Hepatocyte (in vitro differentiated cells): Measurements from ENCODE around the gene UBE2J2. TPM values are rescaled to one million over a fixed set of nuclear protein-coding genes. Genes with fewer than 3 reads are reported as not detected.
A peak's percentile ranks its signal among the peaks of the same experiment; 100 is the strongest.

Experiments used
- DNase-seq: peaks from one replicate; pipeline ENCODE4 v3.0.0-alpha.2; 2016; ENCODE audit warnings: low spot score
- H2AFZ ChIP-seq: fragments of 200-600 bp; sonication (generic); 2 replicates; pipeline ENCODE4 v1.6.0; 2016; ENCODE audit warnings: antibody characterized with exemption, mild to moderate bottlenecking
- H3K27ac ChIP-seq: fragments of 200-600 bp; sonication (generic); 2 replicates; pipeline ENCODE4 v1.5.1; 2016; ENCODE audit warnings: mild to moderate bottlenecking
- H3K27me3 ChIP-seq: fragments of 200-600 bp; sonication (generic); 2 replicates; pipeline ENCODE4 v1.6.1; 2016
- H3K36me3 ChIP-seq: fragments of 200-600 bp; sonication (generic); replicated peaks from 2 replicates; pipeline ENCODE4 v1.5.1; 2016; ENCODE audit warnings: low read depth; ENCODE audit not compliant: insufficient read depth
- H3K4me1 ChIP-seq: fragments of 200-600 bp; sonication (generic); 2 replicates; pipeline ENCODE4 v1.5.1; 2016; ENCODE audit warnings: mild to moderate bottlenecking, moderate library complexity; ENCODE audit not compliant: insufficient read depth
- H3K4me2 ChIP-seq: fragments of 200-600 bp; sonication (generic); 2 replicates; pipeline ENCODE4 v1.6.0; 2016
- H3K4me3 ChIP-seq: fragments of 200-600 bp; sonication (generic); 2 replicates; pipeline ENCODE4 v1.5.1; 2016; ENCODE audit warnings: mild to moderate bottlenecking
- H3K79me2 ChIP-seq: fragments of 200-600 bp; sonication (generic); 2 replicates; pipeline ENCODE4 v1.6.0; 2017; ENCODE audit warnings: mild to moderate bottlenecking
- H3K9me2 ChIP-seq: fragments of 200-600 bp; sonication (generic); replicated peaks from 2 replicates; pipeline ENCODE4 v1.6.0; 2017; ENCODE audit warnings: mild to moderate bottlenecking; ENCODE audit not compliant: insufficient read depth
- H3K9me3 ChIP-seq: fragments of 200-600 bp; sonication (generic); 2 replicates; pipeline ENCODE4 v1.5.1; 2016; ENCODE audit warnings: low read depth, mild to moderate bottlenecking
- H4K20me1 ChIP-seq: fragments of 200-600 bp; sonication (generic); 2 replicates; pipeline ENCODE4 v1.6.0; 2016; ENCODE audit warnings: mild to moderate bottlenecking; ENCODE audit not compliant: insufficient read depth, poor library complexity, severe bottlenecking
- EZH2 ChIP-seq: fragments of 200-600 bp; sonication (generic); IDR thresholded peaks from 2 replicates; pipeline ENCODE4 v1.6.1; 2016; ENCODE audit warnings: antibody characterized with exemption, mild to moderate bottlenecking, borderline replicate concordance
- EZH2phosphoT487 ChIP-seq: fragments of 200-600 bp; sonication (generic); IDR thresholded peaks from one replicate; pipeline ENCODE4 v1.6.1; 2018; ENCODE audit warnings: antibody characterized with exemption, mild to moderate bottlenecking, low read depth, moderate library complexity; ENCODE audit not compliant: unreplicated experiment, severe bottlenecking
- WGBS: methylation state at CpG from one replicate; pipeline ENCODE4 v1.1.6; 2016; ENCODE audit warnings: low lambda C conversion rate; ENCODE audit errors: missing lambda C conversion rate; 5-methylcytosine and 5-hydroxymethylcytosine counted together
- polyA plus RNA-seq: library from polyadenylated mRNA; unstranded; fragments of >200 nt; fragmentation: Nextera tagmentation; extraction: Ambion mirVana; gene quantifications from 2 replicates; pipeline ENCODE4 v1.2.1, GENCODE V29; 2016
- total RNA-seq: library from RNA; depleted of rRNA; stranded (reverse); fragments of >200 nt; gene quantifications from 2 replicates; pipeline ENCODE4 v1.2.3, GENCODE V29; 2014
- TF ChIP-seq, protein P1 (sequence below): fragments of 200-600 bp; sonication (generic); IDR thresholded peaks from 2 replicates; pipeline ENCODE4 v1.5.1; 2016; ENCODE audit warnings: antibody characterized with exemption, mild to moderate bottlenecking; ENCODE audit not compliant: poor library complexity

The UBE2J2 gene
- total and polyA plus RNA-seq, 2 experiments from 2014 or later: 31.7 to 66.7 TPM

DNA sequence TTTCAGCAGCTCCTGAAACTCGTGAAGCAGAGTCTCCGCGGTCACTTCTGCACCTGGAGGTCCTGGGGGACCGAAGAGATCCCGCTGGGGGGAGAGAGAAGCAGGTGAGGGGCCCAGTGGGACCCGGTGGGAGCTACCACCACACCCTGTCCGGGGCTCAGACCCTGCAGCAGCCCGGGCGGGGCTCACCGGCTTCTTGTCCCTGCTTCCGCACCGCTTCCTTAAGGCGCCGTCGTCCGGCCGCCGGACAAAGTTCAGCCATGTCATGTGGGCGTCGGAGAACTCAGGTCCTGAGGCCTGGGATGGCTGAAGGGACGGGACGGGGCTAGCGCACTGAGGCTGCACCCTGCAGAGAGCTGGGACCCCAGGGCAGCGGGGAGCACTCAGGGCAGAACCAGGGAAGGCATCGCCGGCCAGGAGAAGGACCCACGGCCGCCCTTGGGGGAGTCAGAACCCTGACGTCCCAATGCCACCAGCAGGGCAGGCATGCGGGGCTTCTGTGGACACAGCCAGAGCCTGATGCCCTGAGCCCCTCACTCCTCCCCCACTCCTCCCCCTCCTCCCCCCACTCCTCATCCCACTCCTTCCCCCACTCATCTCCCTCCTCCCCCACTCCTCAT, 29.4 kb downstream of the UBE2J2 start:
- DNase-seq: peak; percentile 73
- no peak overlapping the region for H2AFZ ChIP-seq
- H3K4me3 ChIP-seq: no peak overlapping the region
- H3K27ac ChIP-seq: no peak overlapping the region
- H3K27me3 ChIP-seq: peaks cover 24% of the 10 kb centered on the region
- no peaks in the 10 kb centered on the region for H4K20me1 ChIP-seq
- H3K36me3 ChIP-seq: no peaks in the 10 kb centered on the region
- H3K9me2 ChIP-seq: no peaks in the 10 kb centered on the region
- H3K9me3 ChIP-seq: no peaks in the 10 kb centered on the region
- H3K4me1 ChIP-seq: peaks cover 3% of the 10 kb centered on the region
- WGBS: 79% methylated on average over 26 of the region's 30 CpGs
- H3K4me2 ChIP-seq: peak overlapping the region; percentile 65
- H3K79me2 ChIP-seq: no peaks in the 10 kb centered on the region
- no peak for TF ChIP-seq EZH2
- TF ChIP-seq EZH2phosphoT487: no peak
- TF ChIP-seq, protein P1, sequence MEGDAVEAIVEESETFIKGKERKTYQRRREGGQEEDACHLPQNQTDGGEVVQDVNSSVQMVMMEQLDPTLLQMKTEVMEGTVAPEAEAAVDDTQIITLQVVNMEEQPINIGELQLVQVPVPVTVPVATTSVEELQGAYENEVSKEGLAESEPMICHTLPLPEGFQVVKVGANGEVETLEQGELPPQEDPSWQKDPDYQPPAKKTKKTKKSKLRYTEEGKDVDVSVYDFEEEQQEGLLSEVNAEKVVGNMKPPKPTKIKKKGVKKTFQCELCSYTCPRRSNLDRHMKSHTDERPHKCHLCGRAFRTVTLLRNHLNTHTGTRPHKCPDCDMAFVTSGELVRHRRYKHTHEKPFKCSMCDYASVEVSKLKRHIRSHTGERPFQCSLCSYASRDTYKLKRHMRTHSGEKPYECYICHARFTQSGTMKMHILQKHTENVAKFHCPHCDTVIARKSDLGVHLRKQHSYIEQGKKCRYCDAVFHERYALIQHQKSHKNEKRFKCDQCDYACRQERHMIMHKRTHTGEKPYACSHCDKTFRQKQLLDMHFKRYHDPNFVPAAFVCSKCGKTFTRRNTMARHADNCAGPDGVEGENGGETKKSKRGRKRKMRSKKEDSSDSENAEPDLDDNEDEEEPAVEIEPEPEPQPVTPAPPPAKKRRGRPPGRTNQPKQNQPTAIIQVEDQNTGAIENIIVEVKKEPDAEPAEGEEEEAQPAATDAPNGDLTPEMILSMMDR: no peak

DNA sequence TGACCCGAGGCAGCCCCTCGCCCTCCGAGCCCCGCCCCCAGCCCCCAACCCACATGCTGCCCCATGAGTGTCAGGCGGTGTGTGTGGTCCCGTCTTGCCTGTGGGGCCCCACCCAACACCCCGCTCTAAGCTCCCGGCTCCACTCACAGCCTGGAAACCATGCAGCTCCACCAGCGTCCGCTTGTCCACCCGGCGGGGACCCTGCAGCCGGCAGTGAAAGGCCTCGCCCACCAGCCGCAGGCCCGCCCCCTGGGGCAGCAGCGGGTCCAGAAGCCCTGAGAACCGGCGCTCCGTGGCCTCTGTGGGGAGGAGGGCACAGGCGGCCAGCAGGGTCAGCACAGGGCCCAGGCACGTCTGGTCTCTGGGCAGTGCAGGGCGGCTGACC, 29.9 kb downstream of the UBE2J2 start:
- Histone ChIP-seq H4K20me1 (no peaks in the 10 kb centered on the region), H3K4me3 (no peak overlapping the region), H2AFZ (no peak overlapping the region), H3K9me2 (no peaks in the 10 kb centered on the region), H3K27me3 (peaks cover 24% of the 10 kb centered on the region), H3K79me2 (no peaks in the 10 kb centered on the region), H3K9me3 (no peaks in the 10 kb centered on the region), H3K4me1 (peaks cover 3% of the 10 kb centered on the region), H3K4me2 (peak overlapping the region; percentile 65), H3K36me3 (no peaks in the 10 kb centered on the region), H3K27ac (no peak overlapping the region)
- TF ChIP-seq EZH2: no peak
- TF ChIP-seq, protein P1: no peak
- TF ChIP-seq EZH2phosphoT487: no peak
- no peak for DNase-seq
- 63% methylated on average over 23 of the region's 23 CpGs for WGBS

DNA sequence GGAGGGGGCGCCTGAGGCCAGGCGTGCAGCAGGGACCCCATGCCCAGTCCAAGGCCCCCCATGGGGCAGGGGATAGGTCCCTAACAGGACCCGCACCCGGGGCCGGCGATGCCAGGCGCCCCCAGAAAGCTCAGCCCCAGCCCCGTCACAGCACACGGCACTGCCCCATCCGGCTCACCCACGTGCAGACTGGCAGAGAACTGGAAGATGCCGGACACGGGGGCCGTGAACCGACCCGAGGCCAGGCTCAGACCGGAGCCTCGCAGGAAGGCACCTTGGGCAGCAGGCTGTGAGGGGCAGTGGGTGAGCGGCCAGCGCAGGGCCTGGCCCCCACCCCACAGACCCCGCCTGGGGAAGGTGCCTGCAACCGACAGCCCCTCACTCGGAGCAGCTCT, 30.4 kb downstream of the UBE2J2 start:
- peaks cover 24% of the 10 kb centered on the region for H3K27me3 ChIP-seq
- TF ChIP-seq EZH2 (no peak), EZH2phosphoT487 (no peak)
- TF ChIP-seq, protein P1: no peak

More for the DNA sequence above, 30.4 kb downstream of the UBE2J2 start:
- WGBS: 94% methylated on average over 22 of the region's 23 CpGs
- DNase-seq: no peak
- H3K79me2 ChIP-seq: no peaks in the 10 kb centered on the region
- H3K9me3 ChIP-seq: no peaks in the 10 kb centered on the region
- H3K27ac ChIP-seq: no peak overlapping the region
- H3K4me1 ChIP-seq: peaks cover 7% of the 10 kb centered on the region
- no peaks in the 10 kb centered on the region for H3K9me2 ChIP-seq
- no peak overlapping the region for H3K4me3 ChIP-seq
- no peaks in the 10 kb centered on the region for H3K36me3 ChIP-seq
- peak overlapping the region; percentile 65 for H3K4me2 ChIP-seq
- H4K20me1 ChIP-seq: no peaks in the 10 kb centered on the region
- no peak overlapping the region for H2AFZ ChIP-seq
